DND-41 (cell line): ENCODE data around the gene BST1.

Source experiments
- CTCF ChIP-seq: IDR thresholded peaks from 2 replicates; pipeline ENCODE4 v1.5.1; 2012; ENCODE audit warnings: borderline replicate concordance, low read length, moderate library complexity, mild to moderate bottlenecking; ENCODE audit not compliant: poor library complexity, severe bottlenecking; ENCODE audit errors: extremely low read depth
- EZH2 ChIP-seq: IDR thresholded peaks from 3 replicates; pipeline ENCODE4 v1.6.1; 2012; ENCODE audit warnings: borderline replicate concordance, low read depth, mild to moderate bottlenecking, moderate library complexity, low read length, inconsistent platforms; ENCODE audit not compliant: severe bottlenecking

- TF ChIP-seq CTCF (no peak), EZH2 (no peak)
Measured at GRCh38 chr4:15658136-15658770, 44.6 kb upstream of the BST1 start.
